Fibroblast of skin of left biceps (primary cell): ENCODE results near the gene SLC39A3.

Source experiments
- DNase-seq, 2 experiments: peaks; one replicate each; pipeline ENCODE4 v3.0.0-alpha.2; 2013; ENCODE audit warnings: low read depth in 2 of 2

Gene SLC39A3, protein sequence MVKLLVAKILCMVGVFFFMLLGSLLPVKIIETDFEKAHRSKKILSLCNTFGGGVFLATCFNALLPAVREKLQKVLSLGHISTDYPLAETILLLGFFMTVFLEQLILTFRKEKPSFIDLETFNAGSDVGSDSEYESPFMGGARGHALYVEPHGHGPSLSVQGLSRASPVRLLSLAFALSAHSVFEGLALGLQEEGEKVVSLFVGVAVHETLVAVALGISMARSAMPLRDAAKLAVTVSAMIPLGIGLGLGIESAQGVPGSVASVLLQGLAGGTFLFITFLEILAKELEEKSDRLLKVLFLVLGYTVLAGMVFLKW

DNA sequence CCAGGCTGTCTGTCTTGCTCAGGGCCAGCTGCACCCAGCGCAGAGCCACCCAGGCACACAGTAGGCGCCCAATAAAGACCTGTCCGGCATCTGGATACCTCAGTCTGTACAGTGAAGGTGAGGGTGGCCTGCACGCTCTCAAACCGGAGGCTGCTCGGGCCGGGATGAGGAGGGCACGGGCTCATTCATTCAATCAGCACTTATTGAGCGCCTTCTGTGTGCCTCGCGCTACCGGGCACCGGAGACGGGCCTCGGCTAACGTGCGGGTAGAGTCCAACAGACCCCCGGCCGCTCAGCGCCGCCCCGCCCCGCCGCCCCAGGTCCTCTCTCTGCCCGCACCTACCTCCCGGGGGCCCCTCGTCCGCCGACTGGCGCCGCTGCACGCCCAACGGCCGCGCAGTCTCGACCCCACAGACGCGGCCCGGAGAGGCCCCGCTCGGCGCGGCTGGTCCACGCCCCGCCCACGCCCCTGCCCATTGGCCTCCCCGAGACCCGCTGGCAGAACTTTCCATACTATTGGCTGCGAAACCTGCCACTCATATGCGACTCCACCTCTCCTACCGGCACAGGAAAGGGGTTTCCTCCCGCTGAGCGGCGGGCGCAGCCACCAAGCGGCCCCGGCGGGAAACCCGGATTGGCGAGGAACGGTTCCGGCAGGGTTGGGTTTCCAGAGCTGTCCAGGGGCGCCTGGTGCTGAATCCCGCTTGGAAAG lies at the start of gene SLC39A3:
Gene SLC39A3, minus strand, starts transcription at position 416 of the 712 bp plus-strand sequence. CDS start 2,760 bp downstream, outside the sequence.
- DNase-seq = peak; percentile 99

DNA sequence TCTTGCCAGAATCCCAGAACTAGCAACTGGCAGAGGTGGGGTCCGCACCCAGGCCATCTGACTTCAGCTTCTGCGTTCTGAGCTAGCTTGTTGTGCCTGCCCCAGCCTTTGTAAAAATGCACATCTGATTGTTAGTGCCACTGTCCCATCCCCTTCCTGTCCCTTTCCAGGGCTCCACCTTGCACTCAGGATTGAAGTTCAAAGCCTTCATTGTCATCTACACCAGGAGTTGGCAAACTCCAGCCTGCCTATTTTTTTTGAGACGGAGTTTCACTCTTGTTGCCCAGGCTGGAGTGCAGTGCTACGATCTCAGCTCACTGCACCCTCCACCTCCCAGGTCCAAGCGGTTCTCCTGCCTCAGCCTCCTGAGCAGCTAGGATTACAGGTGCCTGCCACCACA lies 48.4 kb upstream of the SLC39A3 start:
- DNase-seq = no peak

DNA sequence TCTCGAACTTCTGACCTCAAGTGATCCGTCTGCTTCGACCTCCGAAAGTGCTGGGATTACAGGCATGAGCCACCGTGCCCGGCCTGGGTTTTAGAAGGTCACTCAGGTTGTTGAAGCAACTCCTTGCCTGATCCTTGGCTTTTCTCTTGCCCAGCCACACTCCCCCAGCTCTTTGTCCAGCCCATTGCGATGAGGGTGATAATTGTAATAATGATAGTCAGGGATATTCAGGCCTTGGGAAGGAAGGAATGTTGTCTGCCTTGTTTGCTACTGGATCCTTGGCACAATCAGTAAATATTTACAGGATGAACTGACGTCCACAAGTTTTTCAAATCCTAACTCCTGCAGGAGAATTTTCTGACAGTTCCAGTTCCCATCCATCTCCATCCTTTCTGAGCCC lies 47.3 kb upstream of the SLC39A3 start:
- no peak for DNase-seq

DNA sequence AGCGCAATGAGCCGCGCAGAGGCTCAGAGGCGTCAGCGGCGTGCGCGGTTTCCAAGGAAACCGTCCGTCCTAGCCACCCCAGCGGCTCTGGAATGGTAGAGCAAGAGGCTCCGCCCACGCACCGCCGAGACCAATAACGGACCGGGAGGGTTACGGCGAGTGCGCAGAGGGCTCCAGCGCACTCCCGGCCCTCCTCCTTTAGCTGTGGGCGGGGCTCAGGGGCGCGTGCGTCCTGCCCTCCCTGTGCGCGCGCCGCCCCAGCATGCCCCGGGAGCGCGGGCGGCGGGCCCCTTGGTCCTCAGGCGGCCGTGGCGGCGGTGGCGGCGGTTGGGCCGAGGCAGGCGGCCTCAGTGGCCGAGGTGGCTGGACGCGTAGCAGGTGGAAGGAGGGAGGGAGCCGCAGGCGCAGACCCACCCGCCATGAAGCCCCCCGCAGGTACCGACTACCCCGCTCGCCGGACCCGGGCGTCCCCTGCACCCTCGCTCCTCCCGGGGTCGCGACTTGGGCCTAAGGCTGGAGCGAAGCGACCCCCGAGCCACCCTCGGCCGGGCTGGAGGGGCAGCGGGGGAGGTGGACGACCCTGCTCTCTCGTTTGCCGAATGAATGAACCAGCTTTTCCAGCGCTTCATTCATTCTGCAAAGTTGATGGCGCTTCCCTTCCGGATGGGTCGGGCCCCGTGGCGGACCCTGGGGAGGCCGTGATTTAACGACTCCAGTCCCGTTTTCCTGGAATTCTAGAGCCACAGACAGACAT lies 45.6 kb upstream of the SLC39A3 start, which contains the start of gene THOP1:
Gene THOP1, plus strand, starts transcription at position 260 of the 754 bp plus-strand sequence. Its CDS starts 160 bp downstream, at position 420.
- DNase-seq = peak; percentile 96 to 97

DNA sequence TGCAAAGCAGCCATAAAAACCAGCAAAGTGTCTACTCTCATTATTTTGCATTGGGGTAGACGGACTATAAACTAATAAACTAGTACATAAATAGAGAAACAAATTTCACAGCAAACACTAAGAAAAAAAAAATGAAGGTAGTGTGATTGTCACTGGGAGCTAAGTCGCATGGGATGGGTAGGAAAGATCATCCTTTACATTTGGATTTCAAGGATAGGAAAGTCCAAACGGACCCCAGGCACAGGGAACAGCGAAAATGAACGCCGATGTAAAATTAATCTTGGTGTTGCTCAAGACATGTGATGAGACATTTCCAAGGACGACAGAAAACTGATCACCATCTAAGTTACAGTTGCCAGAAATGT lies 43.9 kb upstream of the SLC39A3 start:
- DNase-seq = no peak

DNA sequence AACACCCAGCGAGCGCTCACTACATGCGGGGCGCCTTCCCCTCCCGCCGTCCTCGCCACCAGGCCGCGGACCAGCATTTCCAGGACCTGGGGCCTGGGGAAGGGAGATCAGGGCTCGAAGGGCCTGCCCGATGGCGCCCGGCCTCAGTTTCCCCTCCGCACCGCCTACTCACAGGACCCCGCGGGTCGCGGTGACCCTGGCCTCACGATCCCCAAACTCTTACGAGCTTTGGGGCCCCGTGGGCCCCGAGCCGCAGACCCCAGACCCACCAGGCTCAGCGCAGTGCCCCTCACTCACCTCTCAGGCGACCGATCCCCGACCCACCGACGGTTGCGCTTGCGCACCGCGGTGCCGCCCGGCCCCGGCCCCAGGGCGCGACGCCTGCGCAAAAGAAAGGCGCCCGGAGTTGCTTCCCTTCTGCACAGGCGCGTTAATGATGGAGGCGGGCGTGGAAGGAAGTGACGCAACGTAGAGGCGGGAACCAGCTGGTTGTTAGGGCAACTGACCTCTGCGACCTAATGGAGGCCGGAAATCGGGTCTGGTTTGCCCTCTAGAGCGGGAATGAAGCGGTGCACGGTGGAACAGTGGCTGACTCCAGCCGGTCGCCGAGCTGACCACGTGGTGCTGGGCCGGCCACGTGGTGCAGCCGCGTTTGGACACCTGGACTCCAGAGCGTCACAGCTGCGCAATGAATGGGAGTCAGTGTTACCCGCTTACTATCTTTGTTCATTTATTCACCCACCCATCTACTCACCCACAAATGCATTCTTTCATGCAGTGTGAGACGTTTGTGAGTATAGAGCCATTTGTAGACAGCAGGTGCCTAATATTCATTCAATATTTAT lies 43.3 kb upstream of the SLC39A3 start, which contains the start of gene SGTA:
Gene SGTA, minus strand, starts transcription at position 338 of the 845 bp plus-strand sequence. CDS start 14,205 bp downstream, outside the sequence.
- DNase-seq = peak; percentile 93 to 94

DNA sequence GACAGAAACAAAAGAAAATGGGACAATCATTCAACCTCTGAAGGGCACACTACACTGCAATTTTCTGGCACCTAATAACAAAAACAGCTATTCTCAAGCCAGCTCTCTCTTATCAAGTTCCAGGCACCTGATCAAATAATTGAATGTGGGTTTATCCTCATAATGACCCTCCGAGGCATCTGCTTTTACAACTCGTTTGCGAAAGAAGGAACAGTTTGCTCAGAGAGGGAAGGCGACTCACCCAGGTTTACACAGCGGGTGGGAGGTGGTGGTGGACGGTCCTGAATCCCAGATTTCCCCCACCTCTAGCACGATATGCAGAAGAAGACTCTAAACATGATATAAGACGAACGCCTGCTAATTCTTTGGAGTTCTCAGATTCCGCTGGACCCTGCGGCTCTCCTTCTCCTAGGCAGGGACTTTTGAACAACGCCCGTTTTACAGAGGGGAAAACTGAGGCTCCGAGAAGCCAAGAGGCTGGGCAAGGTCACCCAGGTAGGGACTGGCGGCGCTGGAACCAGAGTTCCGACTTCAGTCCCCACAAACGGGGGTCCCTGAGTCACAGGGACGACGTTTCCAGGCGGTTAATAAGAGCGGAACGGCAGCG lies 42.6 kb upstream of the SLC39A3 start:
- DNase-seq = no peak

DNA sequence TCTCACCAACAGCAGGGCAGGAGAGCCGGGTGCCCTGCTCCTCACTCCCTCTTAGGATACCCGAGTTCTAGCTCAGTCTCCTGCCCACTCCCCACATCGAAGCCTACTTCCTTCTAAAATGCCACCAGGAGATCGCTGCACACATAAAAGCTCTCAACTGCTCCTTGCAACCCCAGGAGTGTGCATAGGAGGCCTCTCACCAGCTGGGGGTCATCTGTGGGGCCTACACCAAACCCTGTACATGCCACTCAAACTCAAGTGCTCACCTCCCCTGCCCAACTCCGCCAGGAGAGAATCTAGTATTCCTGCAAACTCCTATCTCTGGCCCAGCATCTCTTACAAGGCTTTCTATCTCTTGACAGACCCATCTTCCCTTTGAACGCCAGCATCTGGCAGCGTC lies 40.5 kb upstream of the SLC39A3 start:
- no peak for DNase-seq

DNA sequence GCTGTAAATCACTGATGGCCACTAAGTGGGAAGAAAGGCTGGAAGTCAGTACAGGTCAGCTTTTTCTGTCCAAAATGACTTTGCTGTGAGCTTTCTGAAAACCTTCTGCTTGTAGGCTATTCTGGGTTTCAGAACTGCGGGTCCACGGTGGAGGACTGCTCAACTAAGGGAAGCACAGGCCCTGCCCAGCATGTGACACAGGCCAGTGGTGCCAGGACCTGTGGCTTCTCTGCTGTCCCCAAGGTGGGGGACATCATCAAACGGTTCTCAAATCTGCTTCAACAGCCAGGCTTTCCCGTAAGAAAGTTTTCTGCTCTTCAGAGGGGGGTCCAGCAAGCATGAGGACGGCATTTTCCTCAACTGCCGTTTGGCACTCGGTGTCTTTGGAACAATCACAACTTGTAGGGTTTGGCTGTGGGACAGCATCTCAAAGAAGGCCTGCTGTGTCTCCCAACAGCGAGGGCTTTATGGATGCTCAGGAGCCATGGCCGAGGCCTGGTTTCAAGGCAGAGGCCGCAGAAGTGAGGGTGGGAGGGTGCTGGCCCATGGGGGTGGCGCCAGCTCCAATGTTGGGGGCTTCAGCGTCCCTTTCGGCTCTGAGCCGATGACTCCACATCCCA lies 39.4 kb upstream of the SLC39A3 start:
- DNase-seq = no peak

DNA sequence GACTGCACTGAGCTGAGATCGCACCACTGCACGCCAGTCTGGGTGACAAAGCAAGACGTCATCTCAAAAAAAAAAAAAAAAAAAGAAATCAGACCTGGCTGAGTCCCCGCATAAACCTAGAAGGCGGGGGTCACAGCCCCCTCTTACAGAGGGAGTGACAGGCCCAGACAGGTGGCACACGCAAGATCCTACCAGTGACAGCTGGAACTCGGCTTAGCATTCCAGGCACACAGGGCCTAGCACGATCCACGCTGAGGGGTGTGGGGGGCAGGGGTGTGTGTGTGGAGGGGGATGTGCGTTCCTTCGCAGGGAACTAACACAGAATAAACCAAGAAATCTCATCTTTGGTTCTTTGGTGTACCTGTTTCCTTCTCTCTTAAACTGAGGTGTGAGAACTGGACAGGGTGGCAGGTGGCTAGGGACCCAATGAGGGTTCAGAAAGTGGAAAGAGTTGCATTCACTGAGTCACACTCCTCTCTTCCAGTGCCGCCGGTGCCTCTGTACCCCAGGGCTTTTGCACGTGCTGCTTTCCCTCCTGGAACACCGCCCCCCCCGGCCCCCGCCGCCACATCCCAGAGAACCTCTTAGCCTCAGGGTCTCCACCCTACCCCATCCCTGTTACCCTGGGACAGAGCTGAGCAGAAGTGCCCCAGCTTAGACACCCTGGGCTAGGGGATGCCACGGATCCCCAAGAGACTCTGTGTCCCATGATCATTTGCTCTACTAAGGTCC lies 38.3 kb upstream of the SLC39A3 start:
- no peak for DNase-seq

DNA sequence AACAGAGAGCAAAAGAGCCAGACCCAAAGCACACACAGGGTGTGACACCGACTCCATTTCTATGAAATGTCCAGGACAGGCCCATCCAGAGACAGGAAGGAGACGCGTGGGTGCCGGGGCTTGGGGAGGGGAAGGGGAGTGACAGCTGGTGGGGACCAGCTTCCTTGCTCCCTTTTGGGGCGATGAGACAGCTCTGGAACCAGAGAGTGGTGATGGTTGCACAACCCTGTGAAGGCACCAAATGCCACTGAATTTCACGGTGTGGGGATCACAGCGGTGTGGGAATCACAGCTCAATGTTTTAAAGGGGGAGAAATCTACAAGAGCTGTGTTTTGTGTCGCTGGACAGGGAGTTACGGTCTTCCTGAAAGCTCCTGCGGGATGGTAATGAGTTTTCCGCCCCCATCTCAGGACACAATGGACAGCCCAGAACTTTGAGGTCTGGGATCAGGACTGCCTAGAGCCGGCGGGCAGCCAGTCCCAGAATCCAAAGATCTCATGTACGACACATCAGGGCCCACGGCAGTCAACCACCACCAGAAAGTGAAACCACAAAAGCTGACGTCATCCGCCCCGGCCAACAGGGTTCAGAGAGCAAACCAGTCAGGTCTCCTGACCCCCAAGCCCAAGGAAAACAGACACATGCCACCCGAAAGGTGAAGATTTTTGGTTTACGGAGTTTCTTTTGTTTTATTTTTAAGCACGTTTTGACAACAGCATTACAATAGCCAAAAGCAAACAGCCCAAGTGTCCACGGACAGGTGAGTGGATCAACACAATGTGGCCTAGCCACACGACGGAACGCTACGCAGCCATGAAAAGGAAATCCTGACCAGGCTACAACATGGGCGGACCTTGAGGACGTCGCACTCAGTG lies 36.0 kb upstream of the SLC39A3 start:
- DNase-seq = no peak

DNA sequence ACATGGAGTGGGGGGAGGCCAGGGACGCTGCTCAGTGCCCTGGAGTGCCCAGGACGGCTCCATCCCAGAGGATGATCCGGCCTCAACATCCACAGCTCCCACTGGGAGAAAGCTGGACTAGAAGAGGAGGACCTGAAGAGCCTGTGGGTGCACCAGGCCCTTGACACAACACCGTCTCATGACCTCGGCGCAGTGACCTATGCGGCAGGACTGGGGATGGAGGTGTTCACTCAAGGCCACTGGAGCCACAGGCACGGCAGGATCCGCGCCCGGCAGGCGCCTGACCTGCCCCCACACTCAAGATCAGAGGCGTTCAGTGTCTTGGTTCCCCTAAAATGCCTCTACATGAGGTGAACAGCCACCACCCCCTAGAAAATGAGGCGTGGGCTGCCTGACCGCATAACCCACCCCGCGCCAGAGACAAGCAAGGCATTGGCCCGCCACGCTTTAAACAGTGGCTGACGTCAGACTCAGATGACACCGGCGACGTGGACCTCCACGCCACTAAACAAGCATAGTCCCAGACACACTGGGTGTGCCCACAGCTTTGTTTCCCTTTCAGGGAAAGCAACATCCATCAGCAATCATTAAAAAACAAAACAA lies 35.2 kb upstream of the SLC39A3 start:
- no peak for DNase-seq

DNA sequence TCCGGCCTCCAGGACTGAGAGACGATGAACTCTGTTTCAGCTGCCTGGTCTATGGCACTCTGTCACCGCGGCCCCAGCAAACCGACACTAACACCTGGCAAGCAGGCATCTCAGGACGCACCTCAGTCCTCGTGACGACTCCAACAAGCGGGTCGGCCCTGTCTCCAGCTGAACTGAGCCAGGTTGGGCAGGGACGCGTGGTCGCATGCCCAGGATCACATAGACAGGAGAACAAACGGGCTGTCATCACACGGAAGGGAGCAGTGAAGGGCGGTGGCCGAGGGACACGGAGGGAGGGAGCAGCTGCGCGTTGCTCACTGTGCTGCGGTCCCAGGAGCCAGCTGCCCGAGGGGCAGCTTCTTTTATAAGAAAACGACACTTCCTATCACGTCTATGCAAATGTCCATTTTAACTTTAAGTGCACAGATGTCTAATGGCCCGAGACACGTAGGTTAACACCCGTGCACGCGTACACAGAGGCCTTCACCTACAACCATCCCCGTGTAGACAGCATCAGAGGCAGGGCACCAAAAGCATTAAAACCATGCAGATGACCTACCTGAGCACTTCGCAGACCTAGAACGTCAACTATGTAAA lies 34.4 kb upstream of the SLC39A3 start:
- no peak for DNase-seq

DNA sequence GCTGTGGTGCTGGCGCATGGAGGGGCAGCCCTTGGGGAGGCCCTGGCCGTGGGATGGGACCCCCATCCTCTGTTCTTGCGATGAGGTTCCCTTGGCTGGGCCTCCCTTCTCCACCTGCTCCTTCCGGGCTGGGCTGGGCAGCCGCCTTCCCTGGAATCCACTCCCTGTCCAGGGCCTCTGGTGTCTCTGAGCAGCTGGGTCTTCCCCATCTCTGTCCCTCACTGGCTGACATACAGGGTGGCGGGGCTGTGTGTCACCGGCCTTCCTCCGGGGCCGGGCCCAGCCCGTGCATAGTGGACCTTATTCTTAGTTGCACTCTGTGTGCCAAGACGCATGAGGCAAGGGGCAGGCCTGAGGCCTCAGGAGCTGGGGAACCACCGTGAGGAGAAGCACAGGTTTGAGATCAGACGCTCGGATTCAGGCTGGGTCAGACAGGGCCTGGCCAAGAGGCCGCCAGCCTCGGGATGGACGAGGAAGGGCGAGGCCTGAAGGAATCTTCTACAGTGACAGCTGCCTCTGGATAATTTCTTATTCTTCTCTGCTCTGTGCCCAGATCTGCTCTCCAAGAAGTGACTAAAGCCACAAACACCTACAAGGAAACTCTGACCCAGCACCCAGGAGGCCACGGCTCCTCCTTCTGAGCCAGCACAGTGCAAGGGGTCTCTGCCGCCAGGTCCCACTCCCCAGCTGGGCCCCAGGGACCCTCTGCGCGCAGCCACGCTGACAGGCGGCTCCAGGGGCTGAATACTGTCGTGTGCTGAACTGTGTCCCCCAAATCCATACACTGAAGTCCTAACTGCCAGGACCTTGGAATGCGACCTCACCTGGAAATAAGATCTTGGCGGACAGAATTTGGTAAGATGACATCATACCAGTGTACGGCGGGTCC lies 32.2 kb upstream of the SLC39A3 start:
- no peak for DNase-seq

DNA sequence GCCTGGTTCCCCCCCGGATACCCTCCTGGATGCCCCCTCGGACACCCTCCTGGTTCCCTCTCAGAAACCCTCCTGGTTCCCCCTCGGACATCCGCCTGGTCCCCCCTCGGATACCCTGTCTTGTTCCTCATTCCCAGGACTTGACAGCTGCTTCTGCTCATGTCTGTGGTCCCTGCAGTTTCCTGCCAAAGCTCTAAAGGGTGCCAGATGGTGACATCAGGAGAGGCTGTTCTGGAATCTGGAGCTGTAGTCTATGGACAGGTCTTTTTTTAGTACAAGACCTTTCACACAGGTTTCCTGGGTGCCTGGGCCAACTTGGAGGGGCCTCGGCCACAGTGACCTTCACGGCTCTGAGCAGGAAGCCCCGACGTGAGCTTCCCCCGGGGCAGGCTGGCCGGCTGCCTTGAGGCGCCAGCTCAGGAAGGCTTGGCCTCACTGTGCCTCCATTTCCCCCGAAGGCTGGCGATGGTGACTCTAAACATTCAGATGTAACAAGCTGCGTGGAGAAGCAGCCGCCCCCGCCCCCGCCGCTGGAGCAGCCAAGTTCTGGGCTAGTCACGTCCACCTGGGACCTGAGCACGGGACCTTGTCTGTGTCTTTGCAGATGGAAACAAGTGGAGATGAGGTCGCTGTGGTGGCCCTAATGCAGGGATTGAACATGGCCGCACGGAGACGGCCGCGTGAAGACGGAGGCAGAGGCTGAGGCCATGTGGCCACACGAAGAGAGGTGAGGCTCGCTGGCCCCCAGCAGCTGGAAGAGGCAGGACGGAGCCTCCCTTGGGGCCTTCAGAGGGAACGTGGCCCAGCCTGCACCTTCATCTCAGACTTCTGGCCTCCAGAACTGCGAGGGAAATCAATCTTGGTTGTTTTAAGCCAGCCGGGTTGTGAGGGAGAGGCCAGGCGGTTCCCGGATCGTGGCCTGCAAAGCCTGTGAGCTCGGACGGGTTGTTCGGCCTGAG lies 30.5 kb upstream of the SLC39A3 start:
- no peak for DNase-seq

DNA sequence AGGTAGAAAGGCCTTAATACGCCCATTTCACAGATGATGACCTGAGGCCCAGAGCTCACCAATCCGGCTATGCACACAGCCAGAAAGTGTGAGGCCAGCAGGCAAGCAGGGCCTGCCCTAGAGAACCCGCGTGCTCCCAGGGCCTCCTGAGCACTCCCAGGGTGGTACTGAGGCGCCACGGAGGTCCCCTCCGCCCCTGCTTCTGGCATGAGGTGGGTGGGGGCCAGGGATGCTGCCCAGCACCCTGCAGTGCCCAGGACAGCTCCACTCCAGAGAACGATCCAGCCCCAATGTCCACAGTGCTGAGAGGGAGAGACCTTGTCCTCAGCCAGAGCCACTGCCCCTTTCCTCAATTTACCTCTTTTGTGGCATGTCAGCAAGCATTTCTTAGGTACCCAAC lies 29.4 kb upstream of the SLC39A3 start:
- no peak for DNase-seq
